Neural crest cell (in vitro differentiated cells): ENCODE measurements around the gene NR5A1. TPM values are rescaled to one million over a fixed set of nuclear protein-coding genes. Genes with fewer than 3 reads are reported as not detected.

Experiments used
- DNase-seq: peaks from one replicate; pipeline ENCODE4 v3.0.0; 2021; ENCODE audit warnings: low read depth, mixed read lengths, low spot score
- H3K27ac Mint-ChIP-seq: one replicate; pipeline ENCODE4 v1.8.0; 2021; ENCODE audit warnings: mild to moderate bottlenecking, mixed read lengths; ENCODE audit not compliant: unreplicated experiment
- H3K27me3 Mint-ChIP-seq: 2 replicates; pipeline ENCODE4 v1.8.0; 2021; ENCODE audit warnings: low read depth, mild to moderate bottlenecking, mixed read lengths
- H3K36me3 Mint-ChIP-seq: 2 replicates; pipeline ENCODE4 v1.8.0; 2021; ENCODE audit warnings: low read depth, mild to moderate bottlenecking, mixed read lengths
- H3K4me1 Mint-ChIP-seq: 2 replicates; pipeline ENCODE4 v1.8.0; 2021; ENCODE audit warnings: mixed read lengths
- H3K4me3 Mint-ChIP-seq: one replicate; pipeline ENCODE4 v1.8.0; 2021; ENCODE audit warnings: mild to moderate bottlenecking, mixed read lengths
- H3K9me3 Mint-ChIP-seq: 2 replicates; pipeline ENCODE4 v1.8.0; 2021; ENCODE audit warnings: mixed read lengths
- total RNA-seq: library from RNA; stranded (reverse); gene quantifications from 2 replicates; pipeline ENCODE4 v1.2.1, GENCODE V29; 2021
- TF ChIP-seq, protein P1 (sequence below): fragments of 200-600 bp; sonication (generic); conservative IDR thresholded peaks from 2 replicates; pipeline ENCODE4 v1.5.0; 2021; ENCODE audit warnings: antibody characterized with exemption, mild to moderate bottlenecking

Gene NR5A1
- total RNA-seq, 1 donor from 2014 or later = 0.35 TPM

GRCh38 chr9:124522121-124523098 lies 15.2 kb upstream of the NR5A1 start:
- H3K27me3 Mint-ChIP-seq = no peaks in the 10 kb centered on the region
- no peak for DNase-seq
- TF ChIP-seq, protein P1, sequence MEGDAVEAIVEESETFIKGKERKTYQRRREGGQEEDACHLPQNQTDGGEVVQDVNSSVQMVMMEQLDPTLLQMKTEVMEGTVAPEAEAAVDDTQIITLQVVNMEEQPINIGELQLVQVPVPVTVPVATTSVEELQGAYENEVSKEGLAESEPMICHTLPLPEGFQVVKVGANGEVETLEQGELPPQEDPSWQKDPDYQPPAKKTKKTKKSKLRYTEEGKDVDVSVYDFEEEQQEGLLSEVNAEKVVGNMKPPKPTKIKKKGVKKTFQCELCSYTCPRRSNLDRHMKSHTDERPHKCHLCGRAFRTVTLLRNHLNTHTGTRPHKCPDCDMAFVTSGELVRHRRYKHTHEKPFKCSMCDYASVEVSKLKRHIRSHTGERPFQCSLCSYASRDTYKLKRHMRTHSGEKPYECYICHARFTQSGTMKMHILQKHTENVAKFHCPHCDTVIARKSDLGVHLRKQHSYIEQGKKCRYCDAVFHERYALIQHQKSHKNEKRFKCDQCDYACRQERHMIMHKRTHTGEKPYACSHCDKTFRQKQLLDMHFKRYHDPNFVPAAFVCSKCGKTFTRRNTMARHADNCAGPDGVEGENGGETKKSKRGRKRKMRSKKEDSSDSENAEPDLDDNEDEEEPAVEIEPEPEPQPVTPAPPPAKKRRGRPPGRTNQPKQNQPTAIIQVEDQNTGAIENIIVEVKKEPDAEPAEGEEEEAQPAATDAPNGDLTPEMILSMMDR = no peak
- H3K4me1 Mint-ChIP-seq = peaks cover 17% of the 10 kb centered on the region
- H3K27ac Mint-ChIP-seq = no peak overlapping the region
- no peaks in the 10 kb centered on the region for H3K9me3 Mint-ChIP-seq
- H3K4me3 Mint-ChIP-seq = no peak overlapping the region
- H3K36me3 Mint-ChIP-seq = peaks cover 2% of the 10 kb centered on the region

DNA sequence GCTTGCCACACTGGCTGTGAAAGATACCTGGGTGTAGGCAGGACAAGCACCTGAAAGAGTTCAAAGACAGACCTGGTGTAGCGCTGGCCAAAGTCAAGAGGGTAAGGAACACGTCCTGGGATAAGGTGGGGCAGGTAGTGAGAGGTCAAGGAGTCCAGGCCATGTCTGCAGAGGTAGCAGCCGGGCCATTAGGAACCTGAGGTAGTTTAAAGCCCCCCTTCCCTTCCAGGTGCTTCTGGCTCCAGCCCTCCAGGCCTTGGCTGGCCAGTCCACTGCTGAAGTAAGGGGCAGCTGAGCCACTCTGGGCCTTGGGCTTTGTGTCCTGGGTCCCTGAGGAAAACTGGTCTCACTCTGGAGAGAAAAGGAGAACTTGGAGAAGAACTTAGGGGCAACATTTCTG lies 13.9 kb upstream of the NR5A1 start:
- no peak overlapping the region for H3K27ac Mint-ChIP-seq
- H3K9me3 Mint-ChIP-seq = no peaks in the 10 kb centered on the region
- TF ChIP-seq, protein P1 = no peak
- H3K4me3 Mint-ChIP-seq = no peak overlapping the region
- H3K27me3 Mint-ChIP-seq = no peaks in the 10 kb centered on the region
- peaks cover 17% of the 10 kb centered on the region for H3K4me1 Mint-ChIP-seq
- DNase-seq = no peak
- H3K36me3 Mint-ChIP-seq = peaks cover 8% of the 10 kb centered on the region

GRCh38 chr9:124520206-124520596 lies 13.0 kb upstream of the NR5A1 start:
- Mint-ChIP-seq H3K4me1 (peaks cover 17% of the 10 kb centered on the region), H3K27me3 (no peaks in the 10 kb centered on the region), H3K9me3 (no peaks in the 10 kb centered on the region), H3K36me3 (peaks cover 8% of the 10 kb centered on the region), H3K4me3 (peak overlapping the region; percentile 65), H3K27ac (peak overlapping the region; percentile 93)
- no peak for DNase-seq
- TF ChIP-seq, protein P1 = no peak

DNA sequence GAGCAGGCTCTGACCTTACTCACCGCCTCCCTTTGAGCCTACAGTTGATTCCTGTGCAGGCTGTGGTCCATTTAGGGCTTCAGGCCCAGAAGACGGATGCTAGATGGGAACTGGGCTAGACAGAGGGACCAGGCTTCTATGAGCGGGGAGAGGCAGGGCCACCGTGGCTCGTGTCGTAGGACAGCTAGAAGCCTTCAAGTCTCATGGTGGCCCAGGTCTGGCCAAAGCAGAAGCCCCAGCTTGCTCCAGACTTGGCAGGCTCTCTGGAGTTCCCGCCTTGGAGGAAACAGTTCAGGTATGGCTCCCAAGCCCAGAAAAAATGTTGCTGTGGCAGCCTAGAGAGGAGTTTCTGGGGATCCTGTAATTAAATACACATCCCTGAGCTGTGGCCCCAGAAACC lies 10.9 kb upstream of the NR5A1 start:
- TF ChIP-seq, protein P1 = no peak
- Mint-ChIP-seq H3K4me1 (peaks cover 20% of the 10 kb centered on the region), H3K9me3 (no peaks in the 10 kb centered on the region), H3K4me3 (no peak overlapping the region), H3K27me3 (peaks cover 2% of the 10 kb centered on the region), H3K27ac (no peak overlapping the region), H3K36me3 (peaks cover 8% of the 10 kb centered on the region)
- no peak for DNase-seq

DNA sequence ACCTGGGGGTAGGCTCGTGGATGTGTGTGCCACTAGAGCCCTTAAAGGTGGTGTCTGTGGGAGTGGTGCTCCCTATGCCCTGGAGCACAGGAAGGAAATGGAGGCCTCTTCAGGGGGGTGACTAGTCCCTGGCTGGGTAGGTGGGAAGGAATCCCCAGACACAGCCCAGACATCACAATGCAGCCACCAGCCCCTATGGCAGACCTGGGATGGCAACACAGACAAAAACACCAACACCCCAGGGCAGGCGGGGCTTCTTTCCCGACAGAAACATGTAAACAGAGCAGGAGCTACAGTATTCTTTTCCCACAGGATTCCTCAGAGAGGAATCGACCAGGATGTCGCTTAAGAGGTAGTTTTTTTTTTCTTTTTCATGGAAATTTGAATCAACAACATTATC lies 10.4 kb upstream of the NR5A1 start:
- H3K4me3 Mint-ChIP-seq = no peak overlapping the region
- H3K27me3 Mint-ChIP-seq = peaks cover 4% of the 10 kb centered on the region
- TF ChIP-seq, protein P1 = no peak
- H3K4me1 Mint-ChIP-seq = peaks cover 23% of the 10 kb centered on the region
- peaks cover 8% of the 10 kb centered on the region for H3K36me3 Mint-ChIP-seq
- no peak for DNase-seq
- no peak overlapping the region for H3K27ac Mint-ChIP-seq
- H3K9me3 Mint-ChIP-seq = no peaks in the 10 kb centered on the region
